GM18858 (cell line): ENCODE data around the gene PFKFB3.

Experiments used
- ATAC-seq: cut with Tn5 transposase; IDR thresholded peaks from one replicate; pipeline ENCODE4 v1.9.1; 2021; ENCODE audit not compliant: unreplicated experiment

Gene PFKFB3

DNA sequence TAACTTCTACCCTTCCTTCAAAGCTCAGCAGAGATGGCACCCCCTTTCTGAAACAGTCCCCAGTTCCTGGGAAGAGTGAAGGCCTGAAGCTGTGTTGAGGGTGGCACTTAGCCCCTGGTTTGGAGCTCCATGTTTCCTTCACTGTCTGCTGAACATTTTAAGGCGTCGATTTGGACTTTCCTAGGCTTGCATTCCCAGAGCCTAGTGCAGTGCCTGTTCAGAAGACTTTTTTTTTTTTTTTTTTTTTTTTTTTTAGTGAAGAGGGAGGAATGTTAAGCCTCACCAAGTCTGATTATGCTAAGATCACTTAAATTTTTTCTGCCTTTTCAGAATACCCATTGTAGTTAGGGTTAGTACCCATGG lies 97.0 kb downstream of the PFKFB3 start:
- no peak for ATAC-seq

DNA sequence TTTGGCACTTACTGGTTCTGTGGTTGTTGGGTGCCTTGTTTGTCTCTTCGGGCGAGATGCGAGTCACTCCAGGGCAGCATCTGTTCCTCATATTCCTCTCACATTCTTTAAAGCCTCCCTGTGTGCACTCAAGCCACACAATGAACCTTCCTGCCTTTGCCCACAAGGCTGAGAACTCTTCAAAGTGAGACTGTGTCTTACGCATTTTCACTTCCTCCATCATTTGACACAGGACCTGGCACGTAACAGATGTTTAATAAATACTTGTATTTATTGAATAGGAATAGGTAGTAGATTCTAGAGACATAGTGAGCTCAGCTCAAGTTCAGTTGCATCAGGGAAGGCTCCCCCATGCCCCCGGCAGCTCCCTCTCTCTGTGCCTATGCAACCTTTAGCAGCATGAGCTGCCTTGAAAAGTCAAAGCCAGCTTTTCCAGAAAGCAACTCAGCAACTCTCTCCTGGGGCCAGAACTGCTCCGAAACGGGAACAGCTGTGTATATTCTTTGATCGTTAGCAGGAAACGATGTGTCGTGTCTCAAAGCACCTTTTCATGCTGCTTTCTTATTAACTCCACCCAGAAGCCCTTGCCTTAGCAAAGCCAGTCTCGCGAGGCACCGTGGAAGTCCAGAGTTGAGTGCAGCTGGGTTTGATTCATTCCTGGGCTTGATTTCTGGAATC lies 97.5 kb downstream of the PFKFB3 start:
- peak; percentile 94 for ATAC-seq

DNA sequence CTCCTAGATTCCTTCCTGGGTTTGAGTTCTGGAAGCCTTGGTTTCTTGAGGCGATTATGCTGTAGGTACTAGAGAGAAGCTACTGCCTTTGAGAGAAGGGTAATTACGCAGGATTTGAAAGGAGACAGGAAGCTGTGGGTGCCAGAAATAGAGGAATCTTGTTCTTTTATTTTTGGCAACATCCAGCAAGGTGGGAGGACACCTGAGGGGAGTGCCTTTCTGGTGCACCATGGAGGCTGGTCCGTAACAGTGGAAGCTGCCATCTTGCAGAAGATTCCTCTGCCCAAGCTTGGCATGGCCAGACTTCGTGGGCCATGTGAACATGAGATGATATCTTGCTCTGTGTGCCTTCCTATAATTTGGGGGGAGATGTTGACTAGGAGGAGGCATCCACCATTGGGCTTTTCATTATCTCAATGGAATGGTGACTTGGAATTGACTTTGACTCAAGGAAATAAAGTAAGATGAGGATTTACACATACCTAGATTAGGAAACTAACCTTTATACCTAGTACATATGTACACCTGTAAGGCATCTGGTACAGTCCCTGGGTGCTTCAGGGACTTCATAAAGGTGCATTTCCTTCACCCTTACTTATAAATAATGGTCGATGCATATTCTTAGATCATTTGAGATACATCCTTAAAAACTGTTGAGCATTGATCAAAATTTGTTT lies 98.2 kb downstream of the PFKFB3 start:
- ATAC-seq = no peak

GRCh38 chr10:6301488-6302075 lies 98.8 kb downstream of the PFKFB3 start:
- ATAC-seq = no peak
